PC-3 (cell line): Measurements from ENCODE around the gene NHLRC2.

Experiments used
- EZH2 ChIP-seq: fragments of 300-600 bp; sonication (generic); IDR thresholded peaks from one replicate; pipeline ENCODE4 v1.6.1; 2017; ENCODE audit warnings: antibody characterized with exemption, mild to moderate bottlenecking, low read length; ENCODE audit not compliant: unreplicated experiment
- TF ChIP-seq, protein P1 (sequence below): fragments of 300-600 bp; sonication (generic); conservative IDR thresholded peaks from 2 replicates; pipeline ENCODE4 v1.5.1; 2017; ENCODE audit warnings: antibody characterized with exemption, low read depth, mild to moderate bottlenecking, low read length

DNA sequence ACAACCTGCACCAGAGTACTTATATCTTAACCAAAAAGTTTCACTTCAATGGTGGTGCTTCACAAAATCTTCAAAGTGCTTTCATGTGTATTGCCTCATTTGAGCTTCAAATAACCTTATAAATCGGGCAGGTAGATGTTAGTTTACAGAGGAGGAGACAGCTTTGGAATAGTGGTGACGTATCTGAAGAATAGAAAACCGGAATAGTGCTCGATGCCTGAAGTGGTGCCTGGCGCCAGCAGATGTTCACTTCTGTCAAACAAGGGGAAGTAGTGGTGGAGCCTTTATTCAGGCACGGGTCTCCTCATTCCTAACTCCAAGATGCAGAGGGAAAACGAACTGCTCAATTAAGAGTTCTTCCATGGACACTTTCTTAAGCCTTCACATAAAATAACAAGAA lies 58.1 kb downstream of the NHLRC2 start:
- TF ChIP-seq, protein P1, sequence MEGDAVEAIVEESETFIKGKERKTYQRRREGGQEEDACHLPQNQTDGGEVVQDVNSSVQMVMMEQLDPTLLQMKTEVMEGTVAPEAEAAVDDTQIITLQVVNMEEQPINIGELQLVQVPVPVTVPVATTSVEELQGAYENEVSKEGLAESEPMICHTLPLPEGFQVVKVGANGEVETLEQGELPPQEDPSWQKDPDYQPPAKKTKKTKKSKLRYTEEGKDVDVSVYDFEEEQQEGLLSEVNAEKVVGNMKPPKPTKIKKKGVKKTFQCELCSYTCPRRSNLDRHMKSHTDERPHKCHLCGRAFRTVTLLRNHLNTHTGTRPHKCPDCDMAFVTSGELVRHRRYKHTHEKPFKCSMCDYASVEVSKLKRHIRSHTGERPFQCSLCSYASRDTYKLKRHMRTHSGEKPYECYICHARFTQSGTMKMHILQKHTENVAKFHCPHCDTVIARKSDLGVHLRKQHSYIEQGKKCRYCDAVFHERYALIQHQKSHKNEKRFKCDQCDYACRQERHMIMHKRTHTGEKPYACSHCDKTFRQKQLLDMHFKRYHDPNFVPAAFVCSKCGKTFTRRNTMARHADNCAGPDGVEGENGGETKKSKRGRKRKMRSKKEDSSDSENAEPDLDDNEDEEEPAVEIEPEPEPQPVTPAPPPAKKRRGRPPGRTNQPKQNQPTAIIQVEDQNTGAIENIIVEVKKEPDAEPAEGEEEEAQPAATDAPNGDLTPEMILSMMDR = no peak
- no peak for TF ChIP-seq EZH2
